Stomach (tissue), 9 donors: ENCODE results near the gene MET. TPM values are rescaled to one million over a fixed set of nuclear protein-coding genes. Genes with fewer than 3 reads are reported as not detected.

ENCODE experiments used
- DNase-seq, 2 donors: peaks; one replicate each; pipeline versions ENCODE4 v3.0.0 to v3.0.0-alpha.2; 2013 to 2019
- H3K27ac ChIP-seq, 5 donors: fragments of 200-600 bp in 4 of 5; sonication (generic) in 4 of 5; one replicate each; pipeline ENCODE4 v1.5.1; 2013 to 2019; ENCODE audit warnings: mild to moderate bottlenecking in 1 of 5, moderate library complexity in 1 of 5
- H3K27me3 ChIP-seq, 3 donors: fragments of 200-600 bp; sonication (generic); one replicate each; pipeline ENCODE4 v1.5.1; 2017 to 2019; ENCODE audit warnings: mixed run types in 1 of 3
- H3K36me3 ChIP-seq, 4 donors: fragments of 200-600 bp; sonication (generic); 1 replicate in 3 of 4; 2 replicates in 1 of 4; pipeline ENCODE4 v1.5.1; 2016 to 2019
- H3K4me1 ChIP-seq, 4 donors: fragments of 200-600 bp; sonication (generic); one replicate each; pipeline ENCODE4 v1.5.1; 2016 to 2019
- H3K4me3 ChIP-seq, 4 donors: fragments of 200-600 bp; sonication (generic) in 3 of 4; one replicate each; pipeline ENCODE4 v1.5.1; 2016 to 2019; ENCODE audit warnings: mild to moderate bottlenecking in 1 of 4
- H3K9me3 ChIP-seq, 4 donors: fragments of 200-600 bp; sonication (generic); one replicate each; pipeline ENCODE4 v1.5.1; 2016 to 2019
- CTCF ChIP-seq, 7 experiments: fragments of 450-650 bp in 4 of 7; fragments of 200-600 bp in 3 of 7; sonication (generic) in 3 of 7; IDR thresholded peaks; one replicate each; pipeline ENCODE4 v1.5.1; 2016 to 2019; ENCODE audit warnings: antibody characterized with exemption in 7 of 7, control low read depth in 2 of 7, mild to moderate bottlenecking in 1 of 7
- EP300 ChIP-seq: sonication (generic); formaldehyde crosslinking; IDR thresholded peaks from one replicate; pipeline ENCODE4 v1.6.1; 2017; ENCODE audit warnings: antibody characterized with exemption
- POLR2A ChIP-seq, 4 donors: fragments of 450-650 bp; IDR thresholded peaks; one replicate each; pipeline ENCODE4 v1.6.1; 2016; ENCODE audit warnings: antibody characterized with exemption in 4 of 4, control low read depth in 2 of 4, mild to moderate bottlenecking in 1 of 4, moderate library complexity in 1 of 4
- POLR2AphosphoS5 ChIP-seq, 3 donors: sonication (generic); formaldehyde crosslinking; IDR thresholded peaks; one replicate each; pipeline ENCODE4 v1.6.1; 2016; ENCODE audit warnings: antibody characterized with exemption in 3 of 3
- WGBS, 5 donors: extraction: QIAGEN DNeasy Blood & Tissue Kit in 3 of 5; methylation state at CpG; one replicate each; pipeline versions ENCODE4 v1.1.5 to v1.1.7; 2013 to 2018; 5-methylcytosine and 5-hydroxymethylcytosine counted together
- intact Hi-C: fragments of 100-400 bp; cut with DNase I; formaldehyde crosslinking; loops from one replicate; pipeline ENCODE4 v1.15.1; 2023; ENCODE audit warnings: low total_unique reads
- polyA plus RNA-seq, 3 donors: library from polyadenylated mRNA; stranded (reverse); fragments of 200-250 nt; gene quantifications; one replicate each; pipeline ENCODE4 v1.2.3, GENCODE V29; 2013
- total RNA-seq, 5 donors: library from RNA; depleted of rRNA; stranded (reverse); fragments of >200 nt; gene quantifications; one replicate each; pipeline versions ENCODE4 v1.1.0 to v1.2.3, GENCODE V29; 2014 to 2016
- donor health status: healthy with polysubstance abuse.
- donor health status: Bipolar disorder and iron deficiency.
- donor health status: healthy.

The MET gene
- total and polyA plus RNA-seq, 8 donors: 0.58 to 36.2 (median 4.3) TPM

- DNase-seq: no peak
- peaks cover 0 to 14% (median 0%) of the 10 kb centered on the region in 4 donors for H3K36me3 ChIP-seq
- no peaks in the 10 kb centered on the region for H3K9me3 ChIP-seq
- whole genome bisulfite sequencing, 5 donors: 31 to 48% (median 44%) methylated on average over 1 of the region's 1 CpG
- H3K4me1 ChIP-seq: peaks cover 7 to 53% (median 33%) of the 10 kb centered on the region in 4 donors
- TF ChIP-seq POLR2A (IDR thresholded peaks at IDR 0.05) (no peak), POLR2AphosphoS5 (IDR thresholded peaks at IDR 0.05) (peak in 1 of 3 donors; percentile 22)
- no peaks in the 10 kb centered on the region for H3K27me3 ChIP-seq
- intact Hi-C loops: no loop called here
- peak overlapping the region in 1 of 5 donors; percentile 72 for H3K27ac ChIP-seq
- H3K4me3 ChIP-seq: no peak overlapping the region
Measured at GRCh38 chr7:116782177-116782711, 110.2 kb downstream of the MET start.

GRCh38 chr7:116783666-116784318 is 111.8 kb downstream of the MET start:
- no peaks in the 10 kb centered on the region for H3K9me3 ChIP-seq
- 91 to 96% (median 93%) methylated on average over 4 of the region's 4 CpGs for WGBS, 5 donors
- H3K4me1 ChIP-seq: peaks cover 7 to 49% (median 27%) of the 10 kb centered on the region in 4 donors
- H3K27me3 ChIP-seq: no peaks in the 10 kb centered on the region
- no peak overlapping the region for H3K4me3 ChIP-seq
- TF ChIP-seq POLR2A (IDR thresholded peaks at IDR 0.05): no peak
- TF ChIP-seq CTCF (IDR thresholded peaks at IDR 0.05): no peak
- no peak for TF ChIP-seq POLR2AphosphoS5 (IDR thresholded peaks at IDR 0.05)
- TF ChIP-seq EP300: no peak
- no peak overlapping the region for H3K27ac ChIP-seq
- intact Hi-C loops: no loop called here
- DNase-seq: no peak
- H3K36me3 ChIP-seq: peaks cover 0 to 12% (median 0%) of the 10 kb centered on the region in 4 donors

GRCh38 chr7:116784647-116785046 is 112.7 kb downstream of the MET start:
- Histone ChIP-seq H3K4me1 (peaks cover 7 to 43% (median 23%) of the 10 kb centered on the region in 4 donors), H3K36me3 (peaks cover 0 to 7% (median 0%) of the 10 kb centered on the region in 4 donors), H3K27ac (no peak overlapping the region), H3K9me3 (no peaks in the 10 kb centered on the region), H3K4me3 (no peak overlapping the region), H3K27me3 (no peaks in the 10 kb centered on the region)
- WGBS, 5 donors: 87 to 95% (median 94%) methylated on average over 6 of the region's 6 CpGs
- intact Hi-C loops: no loop called here
- TF ChIP-seq CTCF (IDR thresholded peaks at IDR 0.05): no peak
- TF ChIP-seq EP300: no peak
- DNase-seq: no peak

GRCh38 chr7:116785843-116786242 is 113.8 kb downstream of the MET start:
- H3K9me3 ChIP-seq: no peaks in the 10 kb centered on the region
- intact Hi-C loops: no loop called here
- TF ChIP-seq EP300 (no peak), POLR2A (IDR thresholded peaks at IDR 0.05) (no peak), POLR2AphosphoS5 (IDR thresholded peaks at IDR 0.05) (no peak), CTCF (IDR thresholded peaks at IDR 0.05) (no peak)

More at GRCh38 chr7:116785843-116786242, 113.8 kb downstream of the MET start:
- Histone ChIP-seq H3K27ac (no peak overlapping the region), H3K4me1 (peaks cover under 1 to 31% (median 12%) of the 10 kb centered on the region in 4 donors), H3K36me3 (peaks cover 0 to 7% (median 0%) of the 10 kb centered on the region in 4 donors), H3K4me3 (no peak overlapping the region), H3K27me3 (no peaks in the 10 kb centered on the region)
- no peak for DNase-seq
